CD14-positive monocyte (primary cell): Measurements from ENCODE around the gene BRDT. TPM values are rescaled to one million over a fixed set of nuclear protein-coding genes. Genes with fewer than 3 reads are reported as not detected.

Experiments
- DNase-seq, 3 donors: peaks; one replicate each; pipeline ENCODE4 v3.0.0-alpha.2; 2011 to 2022
- H2AFZ ChIP-seq: 2 replicates; pipeline ENCODE4 v1.6.0; 2012; ENCODE audit warnings: mild to moderate bottlenecking, low read depth, low read length, inconsistent platforms; ENCODE audit not compliant: insufficient read depth, poor library complexity, severe bottlenecking
- H3K27ac ChIP-seq, 2 donors: 1 replicate in 1 of 2; 2 replicates in 1 of 2; pipeline ENCODE4 v1.5.1; 2012 to 2013; ENCODE audit warnings: low read length in 2 of 2, control low read depth in 1 of 2, inconsistent platforms in 1 of 2, low read depth in 1 of 2, mild to moderate bottlenecking in 1 of 2
- H3K27me3 ChIP-seq, 2 donors: one replicate each; pipeline versions ENCODE4 v1.6.0 to v1.6.1; 2011 to 2013; ENCODE audit warnings: low read length in 2 of 2; ENCODE audit not compliant: control insufficient read depth in 2 of 2, insufficient read depth in 2 of 2
- H3K36me3 ChIP-seq, 2 donors: replicated peaks in 1 of 2; 1 replicate in 1 of 2; 2 replicates in 1 of 2; pipeline versions ENCODE4 v1.5.1 to v1.6.1; 2012 to 2013; ENCODE audit warnings: low read length in 2 of 2, control low read depth in 1 of 2, inconsistent platforms in 1 of 2, mild to moderate bottlenecking in 1 of 2; ENCODE audit not compliant: insufficient read depth in 2 of 2, control insufficient read depth in 1 of 2
- H3K4me1 ChIP-seq, 2 donors: 1 replicate in 1 of 2; 2 replicates in 1 of 2; pipeline versions ENCODE4 v1.5.1 to v1.6.1; 2012 to 2013; ENCODE audit warnings: low read length in 2 of 2, control low read depth in 1 of 2, inconsistent platforms in 1 of 2, mild to moderate bottlenecking in 1 of 2, moderate library complexity in 1 of 2; ENCODE audit not compliant: insufficient read depth in 2 of 2, control insufficient read depth in 1 of 2
- H3K4me2 ChIP-seq: replicated peaks from 2 replicates; pipeline ENCODE3; 2012; ENCODE audit warnings: low read length, moderate library complexity, mild to moderate bottlenecking; ENCODE audit not compliant: poor library complexity, severe bottlenecking; ENCODE audit errors: extremely low read depth
- H3K4me3 ChIP-seq, 3 experiments: fragments of 200-600 bp in 1 of 3; sonication (generic) in 1 of 3; replicated peaks in 1 of 3; 1 replicate in 2 of 3; 2 replicates in 1 of 3; pipeline ENCODE4 v1.5.1; 2011 to 2013; ENCODE audit warnings: low read length in 3 of 3, mild to moderate bottlenecking in 3 of 3, control low read depth in 2 of 3, low read depth in 2 of 3, inconsistent platforms in 1 of 3, moderate library complexity in 1 of 3
- H3K79me2 ChIP-seq: 2 replicates; pipeline ENCODE4 v1.6.0; 2012; ENCODE audit warnings: mild to moderate bottlenecking, control low read depth, inconsistent platforms, low read length, moderate library complexity; ENCODE audit not compliant: insufficient read depth
- H3K9ac ChIP-seq: 2 replicates; pipeline ENCODE4 v1.6.0; 2017; ENCODE audit warnings: low read length, mild to moderate bottlenecking; ENCODE audit not compliant: insufficient read depth, poor library complexity, severe bottlenecking
- H3K9me3 ChIP-seq, 2 donors: replicated peaks in 1 of 2; 1 replicate in 1 of 2; 2 replicates in 1 of 2; pipeline versions ENCODE4 v1.5.1 to v1.6.1; 2012 to 2013; ENCODE audit warnings: low read length in 2 of 2, control low read depth in 1 of 2; ENCODE audit not compliant: control insufficient read depth in 1 of 2, insufficient read depth in 1 of 2
- H4K20me1 ChIP-seq: 2 replicates; pipeline ENCODE4 v1.6.0; 2012; ENCODE audit warnings: mild to moderate bottlenecking, low read length, control low read depth, moderate library complexity; ENCODE audit not compliant: insufficient read depth
- H3K27ac Mint-ChIP-seq, 7 donors: one replicate each; pipeline ENCODE4 v1.8.0; 2020; ENCODE audit warnings: mild to moderate bottlenecking in 7 of 7, mixed read lengths in 7 of 7, moderate library complexity in 6 of 7, inconsistent platforms in 2 of 7
- H3K27me3 Mint-ChIP-seq, 3 donors: one replicate each; pipeline ENCODE4 v1.8.0; 2021 to 2022; ENCODE audit warnings: low read depth in 3 of 3, mild to moderate bottlenecking in 3 of 3, mixed read lengths in 3 of 3, moderate library complexity in 3 of 3, inconsistent platforms in 1 of 3
- H3K36me3 Mint-ChIP-seq, 2 donors: one replicate each; pipeline ENCODE4 v1.8.0; 2020; ENCODE audit warnings: mixed read lengths in 2 of 2, inconsistent platforms in 1 of 2, mild to moderate bottlenecking in 1 of 2
- H3K4me1 Mint-ChIP-seq: one replicate; pipeline ENCODE4 v1.8.0; 2020; ENCODE audit warnings: mild to moderate bottlenecking, mixed read lengths
- H3K4me3 Mint-ChIP-seq, 2 donors: one replicate each; pipeline ENCODE4 v1.8.0; 2020; ENCODE audit warnings: mild to moderate bottlenecking in 2 of 2, mixed read lengths in 2 of 2, moderate library complexity in 1 of 2
- H3K9me3 Mint-ChIP-seq, 7 donors: one replicate each; pipeline ENCODE4 v1.8.0; 2020 to 2022; ENCODE audit warnings: mixed read lengths in 7 of 7, mild to moderate bottlenecking in 6 of 7, moderate library complexity in 6 of 7, inconsistent platforms in 2 of 7
- whole genome bisulfite sequencing: methylation state at CpG from one replicate; pipeline ENCODE4 v1.1.5; 2013; ENCODE audit warnings: missing lambda C conversion rate; ENCODE audit not compliant: insufficient coverage; 5-methylcytosine and 5-hydroxymethylcytosine counted together
- intact Hi-C, 2 donors: fragments of 100-400 bp; cut with micrococcal nuclease; formaldehyde crosslinking; loops; one replicate each; pipeline versions ENCODE4 v1.15.0 to v1.15.1; 2023
- polyA plus RNA-seq, 3 donors: library from polyadenylated mRNA; depleted of rRNA in 1 of 3; unstranded in 2 of 3; stranded (reverse) in 1 of 3; fragments of 300-500 nt in 2 of 3; fragments of >200 nt in 1 of 3; fragmentation: Illumina TruSeq in 2 of 3; gene quantifications; 1 replicate in 2 of 3; 2 replicates in 1 of 3; pipeline ENCODE4 v1.2.3, GENCODE V29; 2012 to 2021
- TF ChIP-seq, protein P1 (sequence below): fragments of 200-600 bp; IDR thresholded peaks from one replicate; pipeline ENCODE4 v1.8.0; 2022; ENCODE audit warnings: antibody characterized with exemption, mild to moderate bottlenecking

BRDT gene
- polyA plus RNA-seq, 3 donors = not detected

DNA sequence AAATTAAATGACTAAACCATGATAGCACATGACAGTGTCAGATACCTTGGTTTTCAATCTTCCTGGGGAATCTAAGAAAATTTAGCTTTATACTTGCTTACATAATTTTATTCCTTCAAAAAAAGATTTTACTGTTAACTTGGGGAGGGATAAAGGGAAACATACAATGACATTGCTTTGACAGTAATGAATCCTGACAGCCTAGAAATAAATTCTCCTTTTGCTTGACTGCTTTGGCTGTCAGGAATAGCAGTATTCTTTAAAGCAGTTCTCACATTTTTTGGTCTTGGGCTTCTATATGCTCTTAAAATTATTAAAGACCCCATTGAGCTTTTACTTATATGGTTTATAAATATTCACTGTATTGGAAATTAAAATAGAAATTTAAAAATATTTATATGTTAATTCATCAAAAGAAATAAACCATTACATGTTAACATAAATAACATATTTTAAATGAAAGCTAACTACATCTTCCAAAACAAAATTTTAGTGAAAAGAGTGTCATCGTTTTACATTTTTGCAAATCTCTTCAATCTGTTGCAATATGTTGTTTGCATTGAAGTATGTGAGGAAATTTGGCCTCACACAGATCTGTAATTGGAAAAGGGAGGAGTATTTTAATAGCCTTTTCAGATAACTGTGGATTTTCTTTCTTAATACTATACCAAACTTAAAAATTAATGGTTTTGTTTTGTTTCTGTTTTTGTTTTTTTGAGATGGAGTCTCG, 96.7 kb downstream of the BRDT start:
- Mint-ChIP-seq H3K36me3 (no peaks in the 10 kb centered on the region), H3K27me3 (peaks cover 0 to 2% (median 2%) of the 10 kb centered on the region in 3 donors), H3K27ac (no peak overlapping the region), H3K4me3 (no peak overlapping the region), H3K9me3 (peaks cover 0 to 2% (median 0%) of the 10 kb centered on the region in 7 donors), H3K4me1 (peaks cover 6% of the 10 kb centered on the region)
- Histone ChIP-seq H3K9ac (no peak overlapping the region), H2AFZ (no peak overlapping the region), H3K4me1 (peaks cover 0 to 6% of the 10 kb centered on the region in 2 donors), H3K36me3 (no peaks in the 10 kb centered on the region), H3K4me3 (no peak overlapping the region), H3K79me2 (no peaks in the 10 kb centered on the region), H3K4me2 (no peak overlapping the region), H3K9me3 (no peaks in the 10 kb centered on the region), H3K27ac (no peak overlapping the region), H4K20me1 (no peaks in the 10 kb centered on the region), H3K27me3 (no peaks in the 10 kb centered on the region)
- intact Hi-C loops = no loop called here
- WGBS = no CpG with 5 or more reads among the region's 2 CpGs
- no peak for DNase-seq
- TF ChIP-seq, protein P1, sequence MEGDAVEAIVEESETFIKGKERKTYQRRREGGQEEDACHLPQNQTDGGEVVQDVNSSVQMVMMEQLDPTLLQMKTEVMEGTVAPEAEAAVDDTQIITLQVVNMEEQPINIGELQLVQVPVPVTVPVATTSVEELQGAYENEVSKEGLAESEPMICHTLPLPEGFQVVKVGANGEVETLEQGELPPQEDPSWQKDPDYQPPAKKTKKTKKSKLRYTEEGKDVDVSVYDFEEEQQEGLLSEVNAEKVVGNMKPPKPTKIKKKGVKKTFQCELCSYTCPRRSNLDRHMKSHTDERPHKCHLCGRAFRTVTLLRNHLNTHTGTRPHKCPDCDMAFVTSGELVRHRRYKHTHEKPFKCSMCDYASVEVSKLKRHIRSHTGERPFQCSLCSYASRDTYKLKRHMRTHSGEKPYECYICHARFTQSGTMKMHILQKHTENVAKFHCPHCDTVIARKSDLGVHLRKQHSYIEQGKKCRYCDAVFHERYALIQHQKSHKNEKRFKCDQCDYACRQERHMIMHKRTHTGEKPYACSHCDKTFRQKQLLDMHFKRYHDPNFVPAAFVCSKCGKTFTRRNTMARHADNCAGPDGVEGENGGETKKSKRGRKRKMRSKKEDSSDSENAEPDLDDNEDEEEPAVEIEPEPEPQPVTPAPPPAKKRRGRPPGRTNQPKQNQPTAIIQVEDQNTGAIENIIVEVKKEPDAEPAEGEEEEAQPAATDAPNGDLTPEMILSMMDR = no peak

DNA sequence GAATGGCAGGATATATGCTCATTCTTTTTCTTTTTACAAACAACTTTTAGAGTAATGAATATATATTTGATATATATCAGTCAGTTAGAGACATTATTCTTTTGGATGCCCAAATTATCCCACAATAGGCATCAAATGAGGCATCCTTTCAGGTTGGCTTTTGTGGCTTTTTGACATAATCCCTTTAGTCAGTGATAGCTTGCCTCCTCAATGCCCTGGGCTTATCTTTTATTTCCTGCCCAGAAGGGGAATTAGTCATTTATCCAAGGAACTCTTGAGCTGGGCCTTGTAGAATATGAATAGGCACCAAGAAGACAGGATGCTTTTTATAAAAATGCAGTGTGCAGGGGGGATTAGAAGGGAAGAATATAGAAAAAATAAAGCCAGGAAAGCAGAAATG, 102.7 kb downstream of the BRDT start:
- no peak overlapping the region for H2AFZ ChIP-seq
- Mint-ChIP-seq H3K27ac (no peak overlapping the region), H3K4me3 (no peak overlapping the region), H3K27me3 (peaks cover 0 to 2% (median 2%) of the 10 kb centered on the region in 3 donors), H3K9me3 (no peaks in the 10 kb centered on the region), H3K36me3 (no peaks in the 10 kb centered on the region), H3K4me1 (peaks cover 6% of the 10 kb centered on the region)
- H3K27ac ChIP-seq = no peak overlapping the region
- peaks cover 0 to 6% of the 10 kb centered on the region in 2 donors for H3K4me1 ChIP-seq
- no peak overlapping the region for H3K9ac ChIP-seq
- H4K20me1 ChIP-seq = no peaks in the 10 kb centered on the region
- no peak for DNase-seq
- TF ChIP-seq, protein P1 = no peak
- no peaks in the 10 kb centered on the region for H3K36me3 ChIP-seq
- no peaks in the 10 kb centered on the region for H3K27me3 ChIP-seq
- H3K79me2 ChIP-seq = no peaks in the 10 kb centered on the region
- intact Hi-C loops = no loop called here
- H3K4me3 ChIP-seq = no peak overlapping the region
- no peaks in the 10 kb centered on the region for H3K9me3 ChIP-seq
- no peak overlapping the region for H3K4me2 ChIP-seq

Other genes with a start within 250 kb of the BRDT start
- gene TGFBR3, start 63.2 kb upstream of the BRDT start, polyA plus RNA-seq = under 1 TPM; 0.09 to 0.28 (median 0.20) TPM
- not detected for gene EPHX4, start 80.6 kb downstream of the BRDT start, polyA plus RNA-seq
- not detected for gene SETSIP, start 126.0 kb downstream of the BRDT start, polyA plus RNA-seq
- 1 to 10 TPM in 1 of 3 donors, under 1 TPM in 2; 0.44 to 1.1 (median 0.88) TPM for gene BTBD8, start 130.9 kb downstream of the BRDT start, polyA plus RNA-seq